Upper lobe of left lung (tissue), 6 donors: ENCODE results near the gene C16orf74. TPM values are rescaled to one million over a fixed set of nuclear protein-coding genes. Genes with fewer than 3 reads are reported as not detected.

ENCODE experiments used
- ATAC-seq, 2 donors: fragments of 200-7000 bp; cut with Tn5 transposase; one replicate each; pipeline ENCODE4 v1.9.1; 2022; ENCODE audit warnings: mild to moderate bottlenecking in 2 of 2, moderate library complexity in 2 of 2; ENCODE audit not compliant: low FRiP score in 2 of 2
- DNase-seq, 2 donors: peaks; one replicate each; pipeline ENCODE4 v3.0.0-alpha.2; 2019 to 2020
- H3K27ac ChIP-seq, 4 donors: fragments of 200-600 bp; sonication (generic); one replicate each; pipeline ENCODE4 v1.5.1; 2016 to 2019
- H3K27me3 ChIP-seq, 4 donors: fragments of 200-600 bp; sonication (generic); one replicate each; pipeline ENCODE4 v1.5.1; 2017 to 2019
- H3K36me3 ChIP-seq, 4 donors: fragments of 200-600 bp; sonication (generic); one replicate each; pipeline ENCODE4 v1.5.1; 2016 to 2019
- H3K4me1 ChIP-seq, 4 donors: fragments of 200-600 bp; sonication (generic); one replicate each; pipeline ENCODE4 v1.5.1; 2018 to 2019
- H3K4me3 ChIP-seq, 4 donors: fragments of 200-600 bp; sonication (generic); one replicate each; pipeline ENCODE4 v1.5.1; 2017 to 2019; ENCODE audit warnings: mild to moderate bottlenecking in 2 of 4, moderate library complexity in 1 of 4
- H3K9me3 ChIP-seq, 4 donors: fragments of 200-600 bp; sonication (generic); one replicate each; pipeline ENCODE4 v1.5.1; 2018 to 2019
- CTCF ChIP-seq, 6 experiments: fragments of 450-650 bp in 4 of 6; fragments of 200-600 bp in 2 of 6; sonication (generic) in 2 of 6; IDR thresholded peaks; one replicate each; pipeline ENCODE4 v1.5.1; 2016 to 2019; ENCODE audit warnings: antibody characterized with exemption in 6 of 6
- EP300 ChIP-seq, 4 donors: sonication (generic); formaldehyde crosslinking; IDR thresholded peaks; one replicate each; pipeline ENCODE4 v1.5.1; 2017; ENCODE audit warnings: antibody characterized with exemption in 4 of 4, control low read depth in 2 of 4
- POLR2A ChIP-seq, 4 donors: fragments of 450-650 bp; IDR thresholded peaks; one replicate each; pipeline ENCODE4 v1.5.1; 2016 to 2017; ENCODE audit warnings: antibody characterized with exemption in 4 of 4, mild to moderate bottlenecking in 2 of 4
- POLR2AphosphoS5 ChIP-seq, 2 donors: sonication (generic); formaldehyde crosslinking; IDR thresholded peaks; one replicate each; pipeline ENCODE4 v1.5.1; 2017; ENCODE audit warnings: antibody characterized with exemption in 2 of 2
- WGBS, 2 donors: methylation state at CpG; one replicate each; pipeline ENCODE4 v1.1.5; 2017 to 2018; 5-methylcytosine and 5-hydroxymethylcytosine counted together
- total RNA-seq, 6 donors: library from RNA; depleted of rRNA in 4 of 6; stranded (reverse); fragments of >200 nt in 4 of 6; gene quantifications; one replicate each; pipeline versions ENCODE4 v1.1.0 to v1.2.1, GENCODE V29; 2016 to 2021
- donor health status: DM: no; HTN: no; CAD: no; lungs with moderate emphysema.
- donor health status: DM: no; HTN: yes; CAD: no; lungs with severe emphysema.

The C16orf74 gene
- total RNA-seq, 6 donors from 2014 or later, result 1.2 to 6.3 (median 4.1) TPM; not detected in 1

GRCh38 chr16:85778873-85779272 lies 28.0 kb upstream of the C16orf74 start:
- DNase-seq (no peak), ATAC-seq (no peak)
- Histone ChIP-seq H3K27ac (no peak overlapping the region), H3K27me3 (no peaks in the 10 kb centered on the region), H3K9me3 (no peaks in the 10 kb centered on the region), H3K36me3 (peaks cover 21 to 66% (median 35%) of the 10 kb centered on the region in 4 donors), H3K4me1 (peaks cover 0 to 9% (median 2%) of the 10 kb centered on the region in 4 donors), H3K4me3 (no peak overlapping the region)
- TF ChIP-seq CTCF (IDR thresholded peaks at IDR 0.05), result no peak
- TF ChIP-seq POLR2AphosphoS5 (IDR thresholded peaks at IDR 0.05), result no peak
- no peak for TF ChIP-seq EP300 (IDR thresholded peaks at IDR 0.05)
- no peak for TF ChIP-seq POLR2A (IDR thresholded peaks at IDR 0.05)
- 50 to 56% methylated on average over 12 of the region's 12 CpGs for WGBS, 2 donors

GRCh38 chr16:85777583-85778310 lies 26.9 kb upstream of the C16orf74 start:
- Histone ChIP-seq H3K27me3 (no peaks in the 10 kb centered on the region), H3K36me3 (peaks cover 21 to 66% (median 35%) of the 10 kb centered on the region in 4 donors), H3K9me3 (no peaks in the 10 kb centered on the region), H3K4me3 (no peak overlapping the region), H3K4me1 (peaks cover 0 to 9% (median 2%) of the 10 kb centered on the region in 4 donors), H3K27ac (no peak overlapping the region)
- 78 to 81% methylated on average over 4 of the region's 4 CpGs for WGBS, 2 donors
- DNase-seq (no peak), ATAC-seq (no peak)
- TF ChIP-seq EP300 (IDR thresholded peaks at IDR 0.05) (no peak), CTCF (IDR thresholded peaks at IDR 0.05) (no peak)

- DNase-seq, result no peak
- H3K36me3 ChIP-seq, result peaks cover 9 to 48% (median 22%) of the 10 kb centered on the region in 4 donors
- TF ChIP-seq POLR2AphosphoS5 (IDR thresholded peaks at IDR 0.05) (no peak), POLR2A (IDR thresholded peaks at IDR 0.05) (no peak), CTCF (IDR thresholded peaks at IDR 0.05) (no peak), EP300 (IDR thresholded peaks at IDR 0.05) (no peak)
Measured at GRCh38 chr16:85774811-85775210, 23.9 kb upstream of the C16orf74 start.

GRCh38 chr16:85774136-85774535 lies 23.2 kb upstream of the C16orf74 start:
- Histone ChIP-seq H3K36me3 (peaks cover 5 to 41% (median 16%) of the 10 kb centered on the region in 4 donors), H3K9me3 (no peaks in the 10 kb centered on the region), H3K27me3 (no peaks in the 10 kb centered on the region), H3K27ac (no peak overlapping the region), H3K4me3 (no peak overlapping the region), H3K4me1 (no peaks in the 10 kb centered on the region)
- TF ChIP-seq CTCF (IDR thresholded peaks at IDR 0.05) (no peak), POLR2AphosphoS5 (IDR thresholded peaks at IDR 0.05) (no peak), EP300 (IDR thresholded peaks at IDR 0.05) (no peak), POLR2A (IDR thresholded peaks at IDR 0.05) (no peak)
- WGBS, 2 donors, result 75 to 79% methylated on average over 6 of the region's 6 CpGs
- ATAC-seq, result no peak
- DNase-seq, result no peak

More at GRCh38 chr16:85774811-85775210, 23.9 kb upstream of the C16orf74 start:
- WGBS, 2 donors, result 85 to 98% methylated on average over 7 to 8 of the region's 8 CpGs
- Histone ChIP-seq H3K4me3 (no peak overlapping the region), H3K9me3 (no peaks in the 10 kb centered on the region), H3K27ac (no peak overlapping the region), H3K27me3 (no peaks in the 10 kb centered on the region), H3K4me1 (no peaks in the 10 kb centered on the region)
- no peak for ATAC-seq

- 94 to 96% methylated on average over 6 of the region's 6 CpGs for WGBS, 2 donors
- no peaks in the 10 kb centered on the region for H3K27me3 ChIP-seq
- TF ChIP-seq POLR2A (IDR thresholded peaks at IDR 0.05), result no peak
- no peak for TF ChIP-seq CTCF (IDR thresholded peaks at IDR 0.05)
- no peak for TF ChIP-seq POLR2AphosphoS5 (IDR thresholded peaks at IDR 0.05)
- no peak for TF ChIP-seq EP300 (IDR thresholded peaks at IDR 0.05)
- DNase-seq, result no peak
- H3K4me3 ChIP-seq, result no peak overlapping the region
- no peak overlapping the region for H3K27ac ChIP-seq
- H3K4me1 ChIP-seq, result no peaks in the 10 kb centered on the region
- no peak for ATAC-seq
- H3K9me3 ChIP-seq, result no peaks in the 10 kb centered on the region
- peaks cover 0 to 30% (median 5%) of the 10 kb centered on the region in 4 donors for H3K36me3 ChIP-seq
Measured at GRCh38 chr16:85773044-85773443, 22.1 kb upstream of the C16orf74 start.
